ENCODE data around the gene TP53INP2. TPM values are rescaled to one million over a fixed set of nuclear protein-coding genes. Genes with fewer than 3 reads are reported as not detected.

The TP53INP2 gene
- total and polyA plus RNA-seq, 2 of the 13 experiments (the other 11 are each of a cell fraction or from before 2014, with no cell fraction given): 5.2 to 18.8 TPM

DNA sequence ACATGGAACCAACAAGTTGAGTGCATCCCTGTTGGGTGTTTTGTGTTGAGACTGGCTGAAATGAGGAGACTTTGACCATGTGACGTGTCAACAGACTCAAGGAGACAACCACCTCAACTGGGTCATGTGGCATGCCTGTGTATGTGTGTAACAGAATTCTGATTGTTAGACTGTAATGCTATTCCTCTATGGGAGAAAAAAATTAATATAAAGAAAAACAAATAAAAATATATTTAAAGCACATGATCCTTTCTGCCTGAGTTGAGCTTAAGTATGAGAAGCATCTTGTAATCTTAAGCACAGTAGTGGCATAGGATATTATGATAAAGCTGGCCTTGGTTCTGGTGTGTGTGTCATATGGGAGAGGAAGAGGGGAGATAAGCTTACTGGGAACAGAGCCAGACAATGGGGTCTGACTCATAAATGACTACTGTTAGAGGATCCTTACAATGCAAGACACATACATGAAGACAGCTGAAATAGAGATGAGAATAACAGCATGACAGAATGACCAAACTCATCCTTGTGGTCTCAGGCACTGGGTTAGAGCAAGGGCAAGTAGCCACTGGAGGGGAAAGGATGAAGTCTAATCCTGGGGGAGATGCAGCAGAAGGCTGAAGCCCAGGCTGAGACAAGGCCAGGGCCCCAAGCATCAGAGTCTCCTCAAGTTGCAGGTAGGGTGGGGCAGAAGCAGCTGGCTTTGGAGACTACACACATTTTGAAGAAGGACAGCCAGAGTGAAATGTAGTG lies 9.2 kb downstream of the TP53INP2 start (continued):
- TF ChIP-seq DNMT3B (CRISPR knock-in tag; conservative IDR thresholded peaks at IDR 0.05) (no peak), PPARG (CRISPR knock-in tag; conservative IDR thresholded peaks at IDR 0.05) (0 out of 2 replicates have a peak, but pooled peaks have one; percentile 11), ZNF350 (CRISPR knock-in tag; IDR thresholded peaks at IDR 0.05; ENCODE audit: borderline replicate concordance, low read depth) (no peak), BHLHE40 (IDR thresholded peaks at IDR 0.05; ENCODE audit: low read length) (0 out of 2 replicates have a peak, but pooled peaks have one; percentile 4), ZNF7 (CRISPR knock-in tag; IDR thresholded peaks at IDR 0.05) (no peak), FLYWCH1 (CRISPR knock-in tag; IDR thresholded peaks at IDR 0.05) (no peak), BRCA1 (CRISPR knock-in tag; IDR thresholded peaks at IDR 0.05) (no peak), PRPF4 (IDR thresholded peaks at IDR 0.05; ENCODE audit: low read depth, low read length, poor library complexity, severe bottlenecking) (no peak), ZNF468 (CRISPR knock-in tag; IDR thresholded peaks at IDR 0.05) (0 out of 2 replicates have a peak, but pooled peaks have one; percentile 16), MAFG (CRISPR knock-in tag; IDR thresholded peaks at IDR 0.05) (no peak), ZSCAN20 (CRISPR knock-in tag; IDR thresholded peaks at IDR 0.05; ENCODE audit: borderline replicate concordance) (no peak), ARNT2 (CRISPR knock-in tag; IDR thresholded peaks at IDR 0.05; ENCODE audit: low read depth) (no peak), ZNF740 (CRISPR knock-in tag; IDR thresholded peaks at IDR 0.05) (no peak), FOSL1 (CRISPR knock-in tag; IDR thresholded peaks at IDR 0.05; ENCODE audit: borderline replicate concordance) (peak; percentile 60; the same call in 1 of the 2 replicates), CC2D1A (CRISPR knock-in tag; IDR thresholded peaks at IDR 0.05) (no peak), ZBTB3 (CRISPR knock-in tag; IDR thresholded peaks at IDR 0.05; ENCODE audit: borderline replicate concordance, low read depth) (no peak), ZNF570 (CRISPR knock-in tag; IDR thresholded peaks at IDR 0.05; ENCODE audit: borderline replicate concordance) (no peak), KLF13 (CRISPR knock-in tag; IDR thresholded peaks at IDR 0.05) (no peak)
- TF ChIP-seq, protein P1, sequence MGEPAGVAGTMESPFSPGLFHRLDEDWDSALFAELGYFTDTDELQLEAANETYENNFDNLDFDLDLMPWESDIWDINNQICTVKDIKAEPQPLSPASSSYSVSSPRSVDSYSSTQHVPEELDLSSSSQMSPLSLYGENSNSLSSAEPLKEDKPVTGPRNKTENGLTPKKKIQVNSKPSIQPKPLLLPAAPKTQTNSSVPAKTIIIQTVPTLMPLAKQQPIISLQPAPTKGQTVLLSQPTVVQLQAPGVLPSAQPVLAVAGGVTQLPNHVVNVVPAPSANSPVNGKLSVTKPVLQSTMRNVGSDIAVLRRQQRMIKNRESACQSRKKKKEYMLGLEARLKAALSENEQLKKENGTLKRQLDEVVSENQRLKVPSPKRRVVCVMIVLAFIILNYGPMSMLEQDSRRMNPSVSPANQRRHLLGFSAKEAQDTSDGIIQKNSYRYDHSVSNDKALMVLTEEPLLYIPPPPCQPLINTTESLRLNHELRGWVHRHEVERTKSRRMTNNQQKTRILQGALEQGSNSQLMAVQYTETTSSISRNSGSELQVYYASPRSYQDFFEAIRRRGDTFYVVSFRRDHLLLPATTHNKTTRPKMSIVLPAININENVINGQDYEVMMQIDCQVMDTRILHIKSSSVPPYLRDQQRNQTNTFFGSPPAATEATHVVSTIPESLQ (CRISPR knock-in tag; conservative IDR thresholded peaks at IDR 0.05): no peak
- TF ChIP-seq, protein P2, sequence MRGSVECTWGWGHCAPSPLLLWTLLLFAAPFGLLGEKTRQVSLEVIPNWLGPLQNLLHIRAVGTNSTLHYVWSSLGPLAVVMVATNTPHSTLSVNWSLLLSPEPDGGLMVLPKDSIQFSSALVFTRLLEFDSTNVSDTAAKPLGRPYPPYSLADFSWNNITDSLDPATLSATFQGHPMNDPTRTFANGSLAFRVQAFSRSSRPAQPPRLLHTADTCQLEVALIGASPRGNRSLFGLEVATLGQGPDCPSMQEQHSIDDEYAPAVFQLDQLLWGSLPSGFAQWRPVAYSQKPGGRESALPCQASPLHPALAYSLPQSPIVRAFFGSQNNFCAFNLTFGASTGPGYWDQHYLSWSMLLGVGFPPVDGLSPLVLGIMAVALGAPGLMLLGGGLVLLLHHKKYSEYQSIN (CRISPR knock-in tag; IDR thresholded peaks at IDR 0.05; ENCODE audit: borderline replicate concordance): no peak
- TF ChIP-seq, protein P3, sequence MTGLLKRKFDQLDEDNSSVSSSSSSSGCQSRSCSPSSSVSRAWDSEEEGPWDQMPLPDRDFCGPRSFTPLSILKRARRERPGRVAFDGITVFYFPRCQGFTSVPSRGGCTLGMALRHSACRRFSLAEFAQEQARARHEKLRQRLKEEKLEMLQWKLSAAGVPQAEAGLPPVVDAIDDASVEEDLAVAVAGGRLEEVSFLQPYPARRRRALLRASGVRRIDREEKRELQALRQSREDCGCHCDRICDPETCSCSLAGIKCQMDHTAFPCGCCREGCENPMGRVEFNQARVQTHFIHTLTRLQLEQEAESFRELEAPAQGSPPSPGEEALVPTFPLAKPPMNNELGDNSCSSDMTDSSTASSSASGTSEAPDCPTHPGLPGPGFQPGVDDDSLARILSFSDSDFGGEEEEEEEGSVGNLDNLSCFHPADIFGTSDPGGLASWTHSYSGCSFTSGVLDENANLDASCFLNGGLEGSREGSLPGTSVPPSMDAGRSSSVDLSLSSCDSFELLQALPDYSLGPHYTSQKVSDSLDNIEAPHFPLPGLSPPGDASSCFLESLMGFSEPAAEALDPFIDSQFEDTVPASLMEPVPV (CRISPR knock-in tag; IDR thresholded peaks at IDR 0.05): no peak
- TF ChIP-seq, protein P4, sequence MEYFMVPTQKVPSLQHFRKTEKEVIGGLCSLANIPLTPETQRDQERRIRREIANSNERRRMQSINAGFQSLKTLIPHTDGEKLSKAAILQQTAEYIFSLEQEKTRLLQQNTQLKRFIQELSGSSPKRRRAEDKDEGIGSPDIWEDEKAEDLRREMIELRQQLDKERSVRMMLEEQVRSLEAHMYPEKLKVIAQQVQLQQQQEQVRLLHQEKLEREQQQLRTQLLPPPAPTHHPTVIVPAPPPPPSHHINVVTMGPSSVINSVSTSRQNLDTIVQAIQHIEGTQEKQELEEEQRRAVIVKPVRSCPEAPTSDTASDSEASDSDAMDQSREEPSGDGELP (IDR thresholded peaks at IDR 0.05; ENCODE audit: borderline replicate concordance, low read depth): 0 out of 2 replicates have a peak, but pooled peaks have one; percentile 58
- TF ChIP-seq, protein P5, sequence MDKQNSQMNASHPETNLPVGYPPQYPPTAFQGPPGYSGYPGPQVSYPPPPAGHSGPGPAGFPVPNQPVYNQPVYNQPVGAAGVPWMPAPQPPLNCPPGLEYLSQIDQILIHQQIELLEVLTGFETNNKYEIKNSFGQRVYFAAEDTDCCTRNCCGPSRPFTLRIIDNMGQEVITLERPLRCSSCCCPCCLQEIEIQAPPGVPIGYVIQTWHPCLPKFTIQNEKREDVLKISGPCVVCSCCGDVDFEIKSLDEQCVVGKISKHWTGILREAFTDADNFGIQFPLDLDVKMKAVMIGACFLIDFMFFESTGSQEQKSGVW (CRISPR knock-in tag; IDR thresholded peaks at IDR 0.05; ENCODE audit: borderline replicate concordance): no peak
